Right renal cortex interstitium (tissue), 3 donors: Measurements from ENCODE around the gene NBAS. TPM values are rescaled to one million over a fixed set of nuclear protein-coding genes. Genes with fewer than 3 reads are reported as not detected.
"Not testable (repeated sequence)": the region's sequence is repeated elsewhere in the genome, so short reads cannot be mapped to it uniquely, and the experiment has no call there.

Experiments
- DNase-seq, 3 donors: peaks; one replicate each; pipeline ENCODE4 v3.0.0-alpha.2; 2013; ENCODE audit warnings: low read depth in 3 of 3, low spot score in 2 of 3
- polyA plus RNA-seq, 3 donors: library from polyadenylated mRNA; unstranded; fragments of 120-200 nt; gene quantifications; one replicate each; pipeline ENCODE4 v1.2.1, GENCODE V29; 2013; ENCODE audit not compliant: insufficient read length in 3 of 3

Gene NBAS
- polyA plus RNA-seq, 3 donors = 58.1 to 66.9 (median 62.5) TPM

GRCh38 chr2:15533860-15534480 lies 27.2 kb downstream of the NBAS start:
- no peak for DNase-seq

- no peak for DNase-seq
Measured at GRCh38 chr2:15532996-15533395, 28.1 kb downstream of the NBAS start.

- DNase-seq = no peak
Measured at GRCh38 chr2:15531095-15531854, 29.9 kb downstream of the NBAS start.

GRCh38 chr2:15527074-15527739 lies 33.9 kb downstream of the NBAS start:
- DNase-seq = no peak

- no peak for DNase-seq
Measured at GRCh38 chr2:15521641-15522181, 39.4 kb downstream of the NBAS start.

- no peak for DNase-seq
Measured at GRCh38 chr2:15520346-15520745, 40.8 kb downstream of the NBAS start.

GRCh38 chr2:15518759-15519158 lies 42.4 kb downstream of the NBAS start:
- not testable (repeated sequence) for DNase-seq

- no peak for DNase-seq
Measured at GRCh38 chr2:15517793-15518192, 43.3 kb downstream of the NBAS start.

GRCh38 chr2:15511686-15512085 lies 49.4 kb downstream of the NBAS start:
- no peak for DNase-seq

GRCh38 chr2:15510552-15510951 lies 50.6 kb downstream of the NBAS start:
- DNase-seq = no peak

- no peak for DNase-seq
Measured at GRCh38 chr2:15510131-15510530, 51.0 kb downstream of the NBAS start.

- DNase-seq = no peak
Measured at GRCh38 chr2:15507697-15508096, 53.4 kb downstream of the NBAS start.

- DNase-seq = no peak
Measured at GRCh38 chr2:15507061-15507460, 54.1 kb downstream of the NBAS start.

- no peak for DNase-seq
Measured at GRCh38 chr2:15506229-15506819, 54.8 kb downstream of the NBAS start.

GRCh38 chr2:15504882-15505663 lies 56.1 kb downstream of the NBAS start:
- no peak for DNase-seq

- not testable (repeated sequence) for DNase-seq
Measured at GRCh38 chr2:15499251-15499650, 61.9 kb downstream of the NBAS start.

GRCh38 chr2:15498554-15498953 lies 62.6 kb downstream of the NBAS start:
- no peak for DNase-seq

GRCh38 chr2:15494877-15495276 lies 66.3 kb downstream of the NBAS start:
- DNase-seq = no peak

- DNase-seq = no peak
Measured at GRCh38 chr2:15492773-15493325, 68.3 kb downstream of the NBAS start.

- DNase-seq = no peak
Measured at GRCh38 chr2:15486770-15487169, 74.4 kb downstream of the NBAS start.
